Measurements from ENCODE around the gene CEP72. TPM values are rescaled to one million over a fixed set of nuclear protein-coding genes. Genes with fewer than 3 reads are reported as not detected.

The CEP72 gene
- polyA plus RNA-seq, 1 of the 3 experiments (the other 2 are of a cell fraction), result 4.4 TPM

DNA sequence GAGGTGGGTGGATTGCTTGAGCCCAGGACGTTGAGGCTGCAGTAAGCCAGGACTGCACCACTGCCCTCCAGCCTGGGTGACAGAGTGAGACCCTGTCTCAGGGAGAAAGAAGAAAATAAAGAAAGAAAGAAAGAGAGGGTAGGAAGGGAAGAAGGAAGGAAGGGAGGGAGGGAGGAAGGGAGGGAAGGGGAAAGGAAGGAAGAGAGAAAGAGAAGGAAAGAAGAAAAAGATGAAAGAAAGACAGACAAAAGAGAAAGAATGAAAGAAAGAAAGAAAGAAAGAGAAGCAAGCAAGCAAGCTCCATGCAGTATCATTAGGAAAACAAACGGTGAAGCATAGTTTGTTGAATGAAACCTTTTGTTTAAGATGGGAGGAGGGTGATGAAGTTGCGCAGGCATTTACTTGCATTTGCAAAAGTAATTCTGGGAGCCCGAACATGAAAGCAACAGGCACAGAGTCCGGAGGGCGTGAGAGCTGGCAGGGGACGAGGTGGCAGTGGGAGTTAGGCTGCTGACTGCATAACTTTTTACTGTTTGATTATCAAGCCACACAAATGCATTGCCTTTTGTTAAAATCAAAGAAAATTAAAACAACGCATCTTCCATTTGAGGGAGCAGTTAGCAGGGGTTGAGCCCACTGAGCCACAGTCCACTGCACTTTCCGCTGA lies 26.0 kb upstream of the CEP72 start:
- POLR2A ChIA-PET, result no interaction called here
- TF ChIP-seq RXRA (IDR thresholded peaks at IDR 0.05; ENCODE audit: borderline replicate concordance, low read depth), result no peak
- no peak for TF ChIP-seq MXI1 (IDR thresholded peaks at IDR 0.05; ENCODE audit: low read depth, low read length)
- no peak for TF ChIP-seq FOSL2 (IDR thresholded peaks at IDR 0.05; ENCODE audit: borderline replicate concordance, low read depth)
- TF ChIP-seq EZH2phosphoT487 (IDR thresholded peaks at IDR 0.05; ENCODE audit: borderline replicate concordance, low read depth), result no peak
- TF ChIP-seq POLR2AphosphoS5 (IDR thresholded peaks at IDR 0.05; ENCODE audit: low read depth, low read length), result no peak
- TF ChIP-seq, protein P1, sequence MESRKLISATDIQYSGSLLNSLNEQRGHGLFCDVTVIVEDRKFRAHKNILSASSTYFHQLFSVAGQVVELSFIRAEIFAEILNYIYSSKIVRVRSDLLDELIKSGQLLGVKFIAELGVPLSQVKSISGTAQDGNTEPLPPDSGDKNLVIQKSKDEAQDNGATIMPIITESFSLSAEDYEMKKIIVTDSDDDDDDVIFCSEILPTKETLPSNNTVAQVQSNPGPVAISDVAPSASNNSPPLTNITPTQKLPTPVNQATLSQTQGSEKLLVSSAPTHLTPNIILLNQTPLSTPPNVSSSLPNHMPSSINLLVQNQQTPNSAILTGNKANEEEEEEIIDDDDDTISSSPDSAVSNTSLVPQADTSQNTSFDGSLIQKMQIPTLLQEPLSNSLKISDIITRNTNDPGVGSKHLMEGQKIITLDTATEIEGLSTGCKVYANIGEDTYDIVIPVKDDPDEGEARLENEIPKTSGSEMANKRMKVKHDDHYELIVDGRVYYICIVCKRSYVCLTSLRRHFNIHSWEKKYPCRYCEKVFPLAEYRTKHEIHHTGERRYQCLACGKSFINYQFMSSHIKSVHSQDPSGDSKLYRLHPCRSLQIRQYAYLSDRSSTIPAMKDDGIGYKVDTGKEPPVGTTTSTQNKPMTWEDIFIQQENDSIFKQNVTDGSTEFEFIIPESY (IDR thresholded peaks at IDR 0.05; ENCODE audit: borderline replicate concordance, low read depth), result no peak
- no peak for TF ChIP-seq RAD21 (IDR thresholded peaks at IDR 0.05; ENCODE audit: low read length)
- no peak for TF ChIP-seq EP300 (IDR thresholded peaks at IDR 0.05; ENCODE audit: borderline replicate concordance in 1 of 2, low read depth in 1 of 2, low read length in 1 of 2)
- TF ChIP-seq NFIC (IDR thresholded peaks at IDR 0.05; ENCODE audit: borderline replicate concordance), result no peak
- TF ChIP-seq SMC3 (IDR thresholded peaks at IDR 0.05; ENCODE audit: low read depth, low read length), result no peak
- TF ChIP-seq RCOR1 (IDR thresholded peaks at IDR 0.05; ENCODE audit: low read length), result no peak
- TF ChIP-seq, protein P2, sequence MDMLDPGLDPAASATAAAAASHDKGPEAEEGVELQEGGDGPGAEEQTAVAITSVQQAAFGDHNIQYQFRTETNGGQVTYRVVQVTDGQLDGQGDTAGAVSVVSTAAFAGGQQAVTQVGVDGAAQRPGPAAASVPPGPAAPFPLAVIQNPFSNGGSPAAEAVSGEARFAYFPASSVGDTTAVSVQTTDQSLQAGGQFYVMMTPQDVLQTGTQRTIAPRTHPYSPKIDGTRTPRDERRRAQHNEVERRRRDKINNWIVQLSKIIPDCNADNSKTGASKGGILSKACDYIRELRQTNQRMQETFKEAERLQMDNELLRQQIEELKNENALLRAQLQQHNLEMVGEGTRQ (IDR thresholded peaks at IDR 0.05; ENCODE audit: borderline replicate concordance, low read depth, low read length), result no peak
- TF ChIP-seq, protein P3, sequence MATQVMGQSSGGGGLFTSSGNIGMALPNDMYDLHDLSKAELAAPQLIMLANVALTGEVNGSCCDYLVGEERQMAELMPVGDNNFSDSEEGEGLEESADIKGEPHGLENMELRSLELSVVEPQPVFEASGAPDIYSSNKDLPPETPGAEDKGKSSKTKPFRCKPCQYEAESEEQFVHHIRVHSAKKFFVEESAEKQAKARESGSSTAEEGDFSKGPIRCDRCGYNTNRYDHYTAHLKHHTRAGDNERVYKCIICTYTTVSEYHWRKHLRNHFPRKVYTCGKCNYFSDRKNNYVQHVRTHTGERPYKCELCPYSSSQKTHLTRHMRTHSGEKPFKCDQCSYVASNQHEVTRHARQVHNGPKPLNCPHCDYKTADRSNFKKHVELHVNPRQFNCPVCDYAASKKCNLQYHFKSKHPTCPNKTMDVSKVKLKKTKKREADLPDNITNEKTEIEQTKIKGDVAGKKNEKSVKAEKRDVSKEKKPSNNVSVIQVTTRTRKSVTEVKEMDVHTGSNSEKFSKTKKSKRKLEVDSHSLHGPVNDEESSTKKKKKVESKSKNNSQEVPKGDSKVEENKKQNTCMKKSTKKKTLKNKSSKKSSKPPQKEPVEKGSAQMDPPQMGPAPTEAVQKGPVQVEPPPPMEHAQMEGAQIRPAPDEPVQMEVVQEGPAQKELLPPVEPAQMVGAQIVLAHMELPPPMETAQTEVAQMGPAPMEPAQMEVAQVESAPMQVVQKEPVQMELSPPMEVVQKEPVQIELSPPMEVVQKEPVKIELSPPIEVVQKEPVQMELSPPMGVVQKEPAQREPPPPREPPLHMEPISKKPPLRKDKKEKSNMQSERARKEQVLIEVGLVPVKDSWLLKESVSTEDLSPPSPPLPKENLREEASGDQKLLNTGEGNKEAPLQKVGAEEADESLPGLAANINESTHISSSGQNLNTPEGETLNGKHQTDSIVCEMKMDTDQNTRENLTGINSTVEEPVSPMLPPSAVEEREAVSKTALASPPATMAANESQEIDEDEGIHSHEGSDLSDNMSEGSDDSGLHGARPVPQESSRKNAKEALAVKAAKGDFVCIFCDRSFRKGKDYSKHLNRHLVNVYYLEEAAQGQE (IDR thresholded peaks at IDR 0.05; ENCODE audit: low read depth, low read length), result no peak
- TF ChIP-seq, protein P4, sequence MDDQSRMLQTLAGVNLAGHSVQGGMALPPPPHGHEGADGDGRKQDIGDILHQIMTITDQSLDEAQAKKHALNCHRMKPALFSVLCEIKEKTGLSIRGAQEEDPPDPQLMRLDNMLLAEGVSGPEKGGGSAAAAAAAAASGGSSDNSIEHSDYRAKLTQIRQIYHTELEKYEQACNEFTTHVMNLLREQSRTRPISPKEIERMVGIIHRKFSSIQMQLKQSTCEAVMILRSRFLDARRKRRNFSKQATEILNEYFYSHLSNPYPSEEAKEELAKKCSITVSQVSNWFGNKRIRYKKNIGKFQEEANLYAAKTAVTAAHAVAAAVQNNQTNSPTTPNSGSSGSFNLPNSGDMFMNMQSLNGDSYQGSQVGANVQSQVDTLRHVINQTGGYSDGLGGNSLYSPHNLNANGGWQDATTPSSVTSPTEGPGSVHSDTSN (IDR thresholded peaks at IDR 0.05), result no peak
- TF ChIP-seq, protein P5, sequence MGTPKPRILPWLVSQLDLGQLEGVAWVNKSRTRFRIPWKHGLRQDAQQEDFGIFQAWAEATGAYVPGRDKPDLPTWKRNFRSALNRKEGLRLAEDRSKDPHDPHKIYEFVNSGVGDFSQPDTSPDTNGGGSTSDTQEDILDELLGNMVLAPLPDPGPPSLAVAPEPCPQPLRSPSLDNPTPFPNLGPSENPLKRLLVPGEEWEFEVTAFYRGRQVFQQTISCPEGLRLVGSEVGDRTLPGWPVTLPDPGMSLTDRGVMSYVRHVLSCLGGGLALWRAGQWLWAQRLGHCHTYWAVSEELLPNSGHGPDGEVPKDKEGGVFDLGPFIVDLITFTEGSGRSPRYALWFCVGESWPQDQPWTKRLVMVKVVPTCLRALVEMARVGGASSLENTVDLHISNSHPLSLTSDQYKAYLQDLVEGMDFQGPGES (IDR thresholded peaks at IDR 0.05; ENCODE audit: low read depth, low read length), result no peak
- no peaks in the 10 kb centered on the region; a peak in 1 of 4 replicates for H3K4me1 ChIP-seq (ENCODE audit: control insufficient read depth in 1 of 2, insufficient read depth in 2 of 2, low read depth in 1 of 2, low read length in 1 of 2)
- H3K36me3 ChIP-seq (replicated peaks in 1 of 2; ENCODE audit: control insufficient read depth in 1 of 2, insufficient read depth in 2 of 2, low read length in 1 of 2), result no peaks in the 10 kb centered on the region
- no peak overlapping the region for H2AFZ ChIP-seq (ENCODE audit: low read depth)
- H3K27me3 ChIP-seq (ENCODE audit: insufficient read depth), result 0 out of 2 replicates have a peak, but pooled peaks cover 1% of the 10 kb centered on the region
- no peak overlapping the region for H3K4me2 ChIP-seq
- 42% methylated on average over 9 of the region's 9 CpGs for WGBS (ENCODE audit: low lambda C conversion rate)
- H3K9me3 ChIP-seq, result no peaks in the 10 kb centered on the region
- no peaks in the 10 kb centered on the region for H3K9me2 ChIP-seq
- no peak for DNase-seq
- CTCF ChIA-PET, result no interaction called here
- no peaks in the 10 kb centered on the region for H3F3A ChIP-seq (replicated peaks; ENCODE audit: insufficient read depth)
- H3K9ac ChIP-seq, result no peak overlapping the region
- H3K79me2 ChIP-seq (ENCODE audit: insufficient read depth), result no peaks in the 10 kb centered on the region
- no peak overlapping the region for H3K4me3 ChIP-seq (ENCODE audit: low read depth in 2 of 2, low read length in 1 of 2)
- no peak overlapping the region for H3K27ac ChIP-seq (ENCODE audit: low read depth in 2 of 2, low read length in 1 of 2)
- H4K20me1 ChIP-seq (ENCODE audit: insufficient read depth), result no peaks in the 10 kb centered on the region

Measured in SK-N-SH (cell line).